ENCODE measurements around the gene KPNA3. TPM values are rescaled to one million over a fixed set of nuclear protein-coding genes. Genes with fewer than 3 reads are reported as not detected.
"Not testable (repeated sequence)": the region's sequence is repeated elsewhere in the genome, so short reads cannot be mapped to it uniquely, and the experiment has no call there.

The KPNA3 gene
- polyA plus RNA-seq, 3 donors from 2014 or later = 21.3 to 27.7 (median 21.7) TPM

GRCh38 chr13:49821216-49822009, 28.9 kb upstream of the KPNA3 start:
- Mint-ChIP-seq H3K4me1 (no peaks in the 10 kb centered on the region), H3K36me3 (no peaks in the 10 kb centered on the region), H3K27me3 (ENCODE audit: low read depth in 3 of 3) (peaks cover 1 to 14% (median 6%) of the 10 kb centered on the region in 3 donors), H3K9me3 (peaks cover 0 to 4% (median 0%) of the 10 kb centered on the region in 6 donors), H3K27ac (no peak overlapping the region), H3K4me3 (no peak overlapping the region)
- no peak for DNase-seq

- no peak for DNase-seq
- Mint-ChIP-seq H3K27me3 (ENCODE audit: low read depth in 3 of 3) (peaks cover 1 to 14% (median 6%) of the 10 kb centered on the region in 3 donors), H3K4me1 (no peaks in the 10 kb centered on the region), H3K36me3 (no peaks in the 10 kb centered on the region), H3K27ac (no peak overlapping the region), H3K9me3 (peaks cover 0 to 2% (median 0%) of the 10 kb centered on the region in 6 donors), H3K4me3 (no peak overlapping the region)
These were observed 28.2 kb upstream of the KPNA3 start for GRCh38 chr13:49820591-49821215.

GRCh38 chr13:49816047-49816446, 23.6 kb upstream of the KPNA3 start:
- not testable (repeated sequence) for H3K4me3 Mint-ChIP-seq, DNase-seq, H3K4me1 Mint-ChIP-seq, H3K36me3 Mint-ChIP-seq, H3K27ac Mint-ChIP-seq, H3K9me3 Mint-ChIP-seq
- H3K27me3 Mint-ChIP-seq (ENCODE audit: low read depth in 3 of 3) = peaks cover 4 to 22% (median 6%) of the 10 kb centered on the region in 3 donors

GRCh38 chr13:49814551-49815270, 22.2 kb upstream of the KPNA3 start:
- H3K4me3 Mint-ChIP-seq = no peak overlapping the region
- no peaks in the 10 kb centered on the region for H3K36me3 Mint-ChIP-seq
- peaks cover 4 to 21% (median 6%) of the 10 kb centered on the region in 3 donors for H3K27me3 Mint-ChIP-seq (ENCODE audit: low read depth in 3 of 3)
- no peak for DNase-seq
- H3K27ac Mint-ChIP-seq = no peak overlapping the region
- H3K4me1 Mint-ChIP-seq = no peaks in the 10 kb centered on the region
- H3K9me3 Mint-ChIP-seq = peaks cover 0 to 2% (median 0%) of the 10 kb centered on the region in 6 donors

GRCh38 chr13:49812812-49813211, 20.3 kb upstream of the KPNA3 start:
- Mint-ChIP-seq H3K27me3 (ENCODE audit: low read depth in 3 of 3) (peaks cover 4 to 20% (median 8%) of the 10 kb centered on the region in 3 donors), H3K36me3 (no peaks in the 10 kb centered on the region), H3K27ac (no peak overlapping the region), H3K4me3 (no peak overlapping the region), H3K4me1 (no peaks in the 10 kb centered on the region), H3K9me3 (peaks cover 0 to 2% (median 0%) of the 10 kb centered on the region in 6 donors)
- no peak for DNase-seq

GRCh38 chr13:49811527-49811908, 19.0 kb upstream of the KPNA3 start:
- Mint-ChIP-seq H3K4me3 (no peak overlapping the region), H3K27me3 (ENCODE audit: low read depth in 3 of 3) (peaks cover 2 to 20% (median 4%) of the 10 kb centered on the region in 3 donors), H3K4me1 (no peaks in the 10 kb centered on the region), H3K36me3 (no peaks in the 10 kb centered on the region), H3K27ac (no peak overlapping the region), H3K9me3 (peaks cover 0 to under 1% (median 0%) of the 10 kb centered on the region in 6 donors)
- DNase-seq = no peak

- H3K36me3 Mint-ChIP-seq = no peaks in the 10 kb centered on the region
- H3K27ac Mint-ChIP-seq = no peak overlapping the region
- peaks cover 2 to 20% (median 6%) of the 10 kb centered on the region in 3 donors for H3K27me3 Mint-ChIP-seq (ENCODE audit: low read depth in 3 of 3)
- H3K9me3 Mint-ChIP-seq = no peaks in the 10 kb centered on the region
- no peak for DNase-seq
- H3K4me3 Mint-ChIP-seq = no peak overlapping the region
- no peaks in the 10 kb centered on the region for H3K4me1 Mint-ChIP-seq
These were observed 18.4 kb upstream of the KPNA3 start for GRCh38 chr13:49810567-49811526.

GRCh38 chr13:49807681-49808080, 15.2 kb upstream of the KPNA3 start:
- Mint-ChIP-seq H3K4me3 (no peak overlapping the region), H3K27ac (no peak overlapping the region), H3K9me3 (no peaks in the 10 kb centered on the region), H3K4me1 (no peaks in the 10 kb centered on the region), H3K36me3 (no peaks in the 10 kb centered on the region), H3K27me3 (ENCODE audit: low read depth in 3 of 3) (peaks cover 2 to 14% (median 6%) of the 10 kb centered on the region in 3 donors)
- DNase-seq = no peak

GRCh38 chr13:49806126-49806536, 13.6 kb upstream of the KPNA3 start:
- Mint-ChIP-seq H3K4me3 (no peak overlapping the region), H3K9me3 (no peaks in the 10 kb centered on the region), H3K27me3 (ENCODE audit: low read depth in 3 of 3) (peaks cover 2 to 8% (median 5%) of the 10 kb centered on the region in 3 donors), H3K27ac (no peak overlapping the region), H3K4me1 (no peaks in the 10 kb centered on the region), H3K36me3 (no peaks in the 10 kb centered on the region)
- no peak for DNase-seq

- H3K27ac Mint-ChIP-seq; DNase-seq; H3K9me3 Mint-ChIP-seq; H3K36me3 Mint-ChIP-seq; H3K4me3 Mint-ChIP-seq; H3K4me1 Mint-ChIP-seq; H3K27me3 Mint-ChIP-seq (ENCODE audit: low read depth in 3 of 3): not testable (repeated sequence)
These were observed 10.6 kb upstream of the KPNA3 start for GRCh38 chr13:49803047-49803446.

- Mint-ChIP-seq H3K4me3 (no peak overlapping the region), H3K4me1 (no peaks in the 10 kb centered on the region), H3K27ac (no peak overlapping the region), H3K9me3 (no peaks in the 10 kb centered on the region), H3K36me3 (no peaks in the 10 kb centered on the region), H3K27me3 (ENCODE audit: low read depth in 3 of 3) (peaks cover 0 to 7% (median 0%) of the 10 kb centered on the region in 3 donors)
- DNase-seq = no peak
These were observed 9.9 kb upstream of the KPNA3 start for GRCh38 chr13:49802426-49802825.

GRCh38 chr13:49791711-49792549, 552 bp downstream of the KPNA3 start:
- H3K36me3 Mint-ChIP-seq = no peaks in the 10 kb centered on the region
- DNase-seq = no peak
- H3K4me1 Mint-ChIP-seq = peaks cover 40 to 43% of the 10 kb centered on the region in 2 donors
- H3K4me3 Mint-ChIP-seq = peak overlapping the region; percentile 95 to 99 (median 96)
- H3K27me3 Mint-ChIP-seq (ENCODE audit: low read depth in 3 of 3) = peaks cover 11 to 19% (median 11%) of the 10 kb centered on the region in 3 donors
- H3K27ac Mint-ChIP-seq = peak overlapping the region; percentile 91 to 97 (median 96)
- H3K9me3 Mint-ChIP-seq = no peaks in the 10 kb centered on the region
